GM19043 (cell line): Measurements from ENCODE around the gene TIRAP.
"Not testable (repeated sequence)": the region's sequence is repeated elsewhere in the genome, so short reads cannot be mapped to it uniquely, and the experiment has no call there.

Source experiments
- ATAC-seq: cut with Tn5 transposase; IDR thresholded peaks from one replicate; pipeline ENCODE4 v1.9.1; 2021; ENCODE audit warnings: low read depth; ENCODE audit not compliant: unreplicated experiment

The TIRAP gene

GRCh38 chr11:126282736-126283591, at the start of gene TIRAP:
Gene TIRAP (plus strand): TSS chr11:126283093. CDS start chr11:126290895, 7,802 bp downstream.
- ATAC-seq, result peak; percentile 64

DNA sequence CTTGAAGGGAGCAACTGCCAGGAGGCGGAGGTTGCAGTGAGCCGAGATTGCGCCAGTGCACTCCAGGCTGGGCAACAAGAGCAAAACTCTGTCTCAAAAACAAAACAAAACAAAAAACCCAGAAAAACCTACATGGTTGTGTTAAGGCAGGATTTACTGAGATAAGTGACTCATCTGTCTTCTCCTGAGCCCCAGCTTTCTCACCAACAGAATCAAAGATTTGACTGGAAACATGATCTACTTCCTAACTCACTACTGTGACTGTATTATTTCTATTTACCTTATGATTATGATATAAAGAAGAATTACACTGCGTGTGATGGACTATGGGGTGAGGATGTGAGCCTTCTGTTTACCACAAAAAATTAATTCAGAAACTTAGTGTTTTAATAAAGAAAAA, 49.5 kb upstream of the TIRAP start:
- ATAC-seq, result no peak

DNA sequence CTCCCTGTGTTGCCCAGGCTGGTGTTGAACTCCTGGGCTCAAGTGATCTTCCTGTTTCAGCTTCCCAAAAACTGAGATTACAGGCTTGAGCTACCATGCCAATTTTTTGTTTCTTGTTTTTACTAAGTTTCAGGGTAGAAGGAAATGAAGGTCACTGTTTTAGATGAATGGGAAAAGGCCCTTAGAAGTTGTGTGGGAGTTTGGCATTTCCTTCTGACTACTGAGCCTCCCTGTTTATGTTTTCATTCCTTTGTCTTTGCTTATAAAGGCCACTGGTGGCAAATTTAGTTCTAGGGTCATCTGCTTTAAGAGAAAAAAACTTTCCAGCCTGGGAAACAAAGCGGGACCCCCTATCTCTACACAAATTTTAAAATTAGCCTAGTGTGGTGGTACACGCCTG, 36.3 kb upstream of the TIRAP start:
- ATAC-seq, result no peak

DNA sequence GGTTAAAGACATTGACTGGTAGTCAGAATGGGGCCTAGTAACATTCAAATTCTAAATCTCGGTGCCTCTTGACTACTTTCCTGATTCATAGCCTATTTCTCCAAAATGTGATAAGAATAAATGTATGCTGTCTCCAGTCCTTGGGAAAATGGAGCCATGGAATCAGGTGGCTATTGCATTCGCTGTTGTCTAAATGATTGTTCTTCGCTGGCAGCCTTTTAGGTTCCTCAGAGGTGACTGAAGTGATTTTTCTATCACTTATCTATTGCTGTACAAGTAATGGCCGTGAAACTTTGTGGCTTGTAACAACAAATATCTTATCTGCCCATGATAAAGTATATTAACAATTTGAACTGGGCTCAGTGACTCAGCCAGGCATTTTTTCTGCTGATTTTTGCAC, 29.6 kb upstream of the TIRAP start:
- ATAC-seq, result no peak

DNA sequence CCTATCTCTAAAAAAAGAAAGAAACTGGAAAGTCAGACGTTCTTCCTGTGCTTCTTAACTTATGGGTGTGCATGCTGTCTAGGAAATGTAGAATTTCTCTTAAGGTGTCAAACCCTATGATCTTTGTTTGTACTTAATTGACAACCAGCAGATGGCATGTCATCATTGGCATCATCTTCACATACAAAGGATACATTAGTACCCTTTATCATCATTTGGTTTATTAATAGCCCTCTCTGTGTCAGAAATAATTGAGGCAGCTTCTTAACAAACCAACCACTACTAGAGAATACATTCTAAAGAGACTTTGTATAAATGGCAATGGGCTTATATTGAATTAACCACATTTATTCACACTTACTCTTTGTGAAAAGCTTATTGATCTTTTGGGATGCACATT, 28.1 kb upstream of the TIRAP start:
- no peak for ATAC-seq

GRCh38 chr11:126255507-126255906, 27.4 kb upstream of the TIRAP start:
- ATAC-seq, result not testable (repeated sequence)

- ATAC-seq, result no peak
These were observed 26.7 kb upstream of the TIRAP start for GRCh38 chr11:126256216-126256615.

GRCh38 chr11:126257144-126257543, 25.7 kb upstream of the TIRAP start:
- ATAC-seq, result no peak

DNA sequence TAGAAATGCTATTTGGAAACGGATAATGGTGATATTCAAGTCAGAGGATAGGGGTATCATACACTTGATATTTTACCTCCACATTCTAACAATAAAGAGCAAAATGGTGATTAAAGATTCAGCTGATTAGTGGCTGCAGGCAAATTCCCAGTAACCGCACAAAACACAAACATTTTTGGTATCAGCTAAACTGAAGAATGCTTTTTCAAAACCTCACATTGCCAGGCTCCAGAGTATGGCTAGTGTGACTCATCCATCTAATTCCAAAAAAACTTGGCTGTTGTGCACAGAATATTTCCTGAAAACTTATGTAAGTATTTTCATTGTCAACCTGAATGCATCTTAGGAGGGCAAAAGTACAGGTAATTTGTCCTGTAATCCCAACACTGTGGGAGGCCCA, 25.1 kb upstream of the TIRAP start:
- no peak for ATAC-seq

DNA sequence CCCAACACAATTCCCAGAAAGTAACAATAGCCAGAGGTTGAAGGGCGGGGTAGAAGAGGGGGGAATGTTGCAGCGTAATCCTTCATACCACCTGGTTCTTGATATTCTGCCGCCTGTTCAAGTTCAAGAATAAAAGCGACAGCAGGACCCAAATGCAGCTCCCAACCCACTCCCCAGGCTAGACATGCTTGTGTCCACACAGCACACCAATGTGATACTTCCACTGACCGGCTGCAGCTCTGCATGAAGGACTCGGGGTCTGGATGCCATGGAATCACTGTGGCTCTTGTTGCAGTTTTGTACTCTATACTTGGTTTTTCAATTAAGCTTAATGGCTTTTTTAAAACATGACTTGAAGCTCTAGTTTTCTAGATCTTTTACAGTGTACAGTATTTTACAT, 20.7 kb upstream of the TIRAP start:
- no peak for ATAC-seq

- no peak for ATAC-seq
These were observed 19.4 kb upstream of the TIRAP start for GRCh38 chr11:126263489-126263888.

DNA sequence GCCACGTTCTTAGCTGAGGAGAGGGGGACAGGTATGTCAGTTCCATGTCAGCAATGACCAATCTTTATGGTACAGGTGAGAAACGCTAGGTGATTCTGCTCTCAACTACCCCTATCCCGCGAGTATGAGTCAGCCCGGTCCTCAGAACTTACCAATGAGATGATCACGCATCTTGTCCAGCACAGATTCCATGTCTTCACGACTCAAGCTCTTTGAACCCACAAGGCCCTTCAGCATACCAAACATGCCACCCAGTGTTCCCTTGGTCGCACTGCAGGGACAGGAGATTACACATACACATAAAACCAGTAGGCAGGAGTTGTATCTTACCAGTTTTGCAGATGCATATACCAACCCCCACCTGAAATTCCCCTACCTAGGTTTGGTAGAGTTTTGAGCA, 17.1 kb upstream of the TIRAP start:
- no peak for ATAC-seq

- no peak for ATAC-seq
These were observed 15.2 kb upstream of the TIRAP start for GRCh38 chr11:126267650-126268049.

GRCh38 chr11:126268361-126268707, 14.6 kb upstream of the TIRAP start:
- no peak for ATAC-seq

DNA sequence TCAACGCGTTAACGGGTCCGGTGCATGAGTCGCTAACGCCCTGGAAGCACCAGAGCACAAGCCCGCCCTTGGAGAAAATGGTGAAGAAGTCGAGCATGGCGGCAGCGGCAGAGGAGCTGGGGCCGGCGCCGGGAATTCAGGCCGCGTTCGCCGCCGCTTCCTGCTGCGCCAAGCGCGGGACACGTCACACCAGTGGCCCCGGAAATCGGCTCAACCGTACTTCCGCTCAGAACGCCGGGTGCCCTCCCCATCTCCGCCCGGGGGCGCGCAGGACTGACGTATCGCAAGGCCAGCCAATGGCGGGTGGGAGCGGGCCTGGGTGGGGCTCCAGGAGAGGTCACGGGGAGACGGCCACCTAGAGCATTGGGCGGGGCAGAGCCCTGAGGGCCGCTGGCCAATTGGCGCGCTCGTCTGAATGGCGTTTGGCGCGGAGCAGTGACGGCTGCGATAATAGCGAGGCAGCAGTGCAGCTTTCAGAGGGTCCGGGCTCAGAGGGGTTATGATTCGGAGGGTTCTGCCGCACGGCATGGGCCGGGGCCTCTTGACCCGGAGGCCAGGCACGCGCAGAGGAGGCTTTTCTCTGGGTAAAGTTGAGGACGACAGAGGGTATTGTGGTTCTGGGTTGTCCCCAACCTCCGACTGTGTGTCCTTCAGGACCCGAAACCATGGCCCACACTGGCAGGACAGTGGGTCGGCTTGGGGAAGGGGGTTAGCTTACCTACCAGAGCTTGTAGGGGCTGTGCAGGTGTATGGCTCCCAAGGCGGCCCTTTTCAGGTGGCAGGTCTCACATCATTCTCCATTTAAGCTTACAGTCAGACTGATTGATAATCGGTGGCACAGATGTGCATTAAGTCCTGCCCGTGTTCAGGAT, 13.9 kb upstream of the TIRAP start, which contains the start of the genes FOXRED1 and SRPRA:
TSS of gene FOXRED1 (plus strand) at position 447 of the 872 bp plus-strand sequence. CDS start at position 500, 53 bp downstream.
TSS of gene SRPRA (minus strand) at position 188 of the 872 bp plus-strand sequence. CDS start at position 97, 91 bp downstream.
- ATAC-seq, result peak; percentile 99

- no peak for ATAC-seq
These were observed 5.6 kb upstream of the TIRAP start for GRCh38 chr11:126277322-126277721.

- ATAC-seq, result no peak
These were observed 5.1 kb upstream of the TIRAP start for GRCh38 chr11:126277780-126278179.

GRCh38 chr11:126279191-126279590, 3.7 kb upstream of the TIRAP start:
- no peak for ATAC-seq

- no peak for ATAC-seq
These were observed 2.3 kb upstream of the TIRAP start for GRCh38 chr11:126280595-126280994.

- ATAC-seq, result no peak
These were observed 1.6 kb upstream of the TIRAP start for GRCh38 chr11:126281245-126281644.

DNA sequence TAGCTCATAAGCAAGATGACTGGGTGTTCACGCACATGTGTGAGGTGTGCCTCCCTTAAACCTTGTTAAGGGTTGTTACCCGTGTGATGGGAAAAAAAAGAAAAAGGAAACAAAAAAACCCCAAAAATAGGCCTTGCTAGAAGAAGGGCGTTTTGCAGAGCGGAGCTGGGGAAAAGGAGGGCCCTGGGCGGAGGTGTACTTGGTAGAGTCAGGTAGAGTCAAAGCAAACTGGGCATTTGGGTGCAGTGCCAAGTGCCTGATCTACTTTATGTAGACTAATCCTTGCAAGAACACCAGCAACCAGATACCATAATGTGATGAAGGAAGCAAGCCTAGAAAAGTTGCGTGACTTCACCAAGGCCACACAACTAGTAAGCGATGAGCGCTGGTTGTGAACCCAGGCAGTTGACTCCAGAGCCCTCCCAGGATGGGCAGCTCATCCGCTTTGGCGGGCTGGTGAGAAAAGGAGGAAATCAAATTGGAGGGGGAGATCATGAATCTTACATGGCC, 1.2 kb upstream of the TIRAP start:
- ATAC-seq, result no peak
